GM13977 (cell line): ENCODE data around the gene CAPSL.

Experiments used
- DNase-seq: peaks from one replicate; pipeline ENCODE4 v3.0.0; 2012; ENCODE audit warnings: low spot score
- in situ Hi-C: fragments of 300-500 bp; cut with MboI; formaldehyde crosslinking; loops from one replicate; pipeline ENCODE4 v1.12.0; 2022; ENCODE audit warnings: low sequenced_read_pairs, low pct_unique_long_range_greater_than_20kb, mixed read lengths, inconsistent platforms; ENCODE audit not compliant: unreplicated experiment
- TF ChIP-seq, protein P1 (sequence below): IDR thresholded peaks from 2 replicates; pipeline ENCODE4 v1.5.1; 2012; ENCODE audit warnings: mild to moderate bottlenecking, control low read depth; ENCODE audit not compliant: insufficient read depth; ENCODE audit errors: extremely low read depth, missing control alignments

CAPSL gene

DNA sequence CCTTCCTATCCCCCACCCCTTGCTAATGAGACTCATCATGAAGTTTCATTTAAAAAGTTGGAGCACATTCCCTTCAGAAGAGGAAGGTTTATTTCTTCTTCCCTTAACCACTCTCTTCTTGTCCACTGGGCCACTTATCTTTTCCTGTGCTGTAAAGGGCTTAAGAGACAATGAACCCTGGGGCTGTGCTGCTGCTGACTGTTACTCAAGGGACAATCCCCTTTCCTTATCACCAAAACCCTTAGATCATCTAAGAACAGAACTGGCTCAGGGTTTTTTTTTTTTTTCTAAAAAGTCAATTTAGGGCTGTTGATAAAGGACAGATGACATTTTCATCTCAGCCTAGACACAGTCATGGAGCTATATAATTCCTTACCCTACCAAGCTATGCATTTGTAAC is 29.6 kb downstream of the CAPSL start:
- TF ChIP-seq, protein P1, sequence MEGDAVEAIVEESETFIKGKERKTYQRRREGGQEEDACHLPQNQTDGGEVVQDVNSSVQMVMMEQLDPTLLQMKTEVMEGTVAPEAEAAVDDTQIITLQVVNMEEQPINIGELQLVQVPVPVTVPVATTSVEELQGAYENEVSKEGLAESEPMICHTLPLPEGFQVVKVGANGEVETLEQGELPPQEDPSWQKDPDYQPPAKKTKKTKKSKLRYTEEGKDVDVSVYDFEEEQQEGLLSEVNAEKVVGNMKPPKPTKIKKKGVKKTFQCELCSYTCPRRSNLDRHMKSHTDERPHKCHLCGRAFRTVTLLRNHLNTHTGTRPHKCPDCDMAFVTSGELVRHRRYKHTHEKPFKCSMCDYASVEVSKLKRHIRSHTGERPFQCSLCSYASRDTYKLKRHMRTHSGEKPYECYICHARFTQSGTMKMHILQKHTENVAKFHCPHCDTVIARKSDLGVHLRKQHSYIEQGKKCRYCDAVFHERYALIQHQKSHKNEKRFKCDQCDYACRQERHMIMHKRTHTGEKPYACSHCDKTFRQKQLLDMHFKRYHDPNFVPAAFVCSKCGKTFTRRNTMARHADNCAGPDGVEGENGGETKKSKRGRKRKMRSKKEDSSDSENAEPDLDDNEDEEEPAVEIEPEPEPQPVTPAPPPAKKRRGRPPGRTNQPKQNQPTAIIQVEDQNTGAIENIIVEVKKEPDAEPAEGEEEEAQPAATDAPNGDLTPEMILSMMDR: no peak
- DNase-seq: no peak
- in situ Hi-C loops: no loop called here

DNA sequence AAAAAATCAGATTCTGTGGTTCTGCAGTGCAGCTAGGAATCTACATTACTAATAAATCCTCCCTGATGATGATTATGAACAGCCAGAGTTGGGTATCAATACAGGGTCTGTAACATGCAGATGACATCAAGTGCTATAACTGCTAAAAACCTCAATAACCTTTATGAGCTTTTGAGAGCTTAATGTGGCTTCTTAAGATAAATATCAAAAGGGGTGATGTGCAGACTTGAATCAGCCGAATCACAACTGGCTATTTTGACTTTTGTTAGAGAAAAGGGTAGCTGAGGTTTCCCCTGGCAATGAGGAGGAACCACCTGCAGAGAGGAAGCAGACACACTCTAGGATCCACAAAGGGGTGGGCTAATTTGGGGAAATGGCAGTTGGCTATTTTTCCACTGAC is 30.2 kb downstream of the CAPSL start:
- TF ChIP-seq, protein P1: no peak
- in situ Hi-C loops: no loop called here
- no peak for DNase-seq

DNA sequence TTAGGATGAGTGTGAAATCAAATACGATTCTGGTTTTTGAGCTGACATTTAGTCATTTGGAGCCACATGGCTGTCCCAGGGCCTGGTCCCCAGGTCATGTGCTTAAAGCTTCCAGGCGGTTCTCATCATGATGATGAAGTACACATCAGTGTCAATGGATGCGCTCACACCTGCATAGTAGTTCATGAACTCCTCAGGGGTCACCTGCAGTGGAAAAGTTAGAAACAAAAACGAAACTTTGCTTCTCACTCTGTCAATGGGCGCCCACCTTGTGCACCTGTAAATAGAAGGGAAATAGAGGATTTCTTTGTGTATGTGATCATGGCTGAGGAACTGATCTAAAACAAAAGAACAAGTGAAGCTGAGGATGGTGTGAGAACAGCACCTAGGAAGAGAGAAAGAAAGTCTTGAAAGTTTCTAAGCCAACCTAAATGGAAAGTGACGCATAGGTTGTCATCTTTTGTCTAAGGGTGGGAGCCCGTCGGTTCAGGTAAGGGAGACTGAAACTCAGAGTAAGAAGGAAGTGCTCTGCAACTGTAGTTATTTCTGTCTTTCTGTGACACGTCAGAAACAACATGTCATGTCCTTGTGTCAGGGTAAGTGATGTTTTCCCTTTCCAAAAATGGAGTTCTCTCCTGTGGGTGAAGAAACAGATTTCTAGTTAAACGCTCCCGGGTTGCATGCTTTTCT is 33.8 kb downstream of the CAPSL start:
- peak; percentile 54 for DNase-seq
- in situ Hi-C loops: no loop called here
- TF ChIP-seq, protein P1: no peak

DNA sequence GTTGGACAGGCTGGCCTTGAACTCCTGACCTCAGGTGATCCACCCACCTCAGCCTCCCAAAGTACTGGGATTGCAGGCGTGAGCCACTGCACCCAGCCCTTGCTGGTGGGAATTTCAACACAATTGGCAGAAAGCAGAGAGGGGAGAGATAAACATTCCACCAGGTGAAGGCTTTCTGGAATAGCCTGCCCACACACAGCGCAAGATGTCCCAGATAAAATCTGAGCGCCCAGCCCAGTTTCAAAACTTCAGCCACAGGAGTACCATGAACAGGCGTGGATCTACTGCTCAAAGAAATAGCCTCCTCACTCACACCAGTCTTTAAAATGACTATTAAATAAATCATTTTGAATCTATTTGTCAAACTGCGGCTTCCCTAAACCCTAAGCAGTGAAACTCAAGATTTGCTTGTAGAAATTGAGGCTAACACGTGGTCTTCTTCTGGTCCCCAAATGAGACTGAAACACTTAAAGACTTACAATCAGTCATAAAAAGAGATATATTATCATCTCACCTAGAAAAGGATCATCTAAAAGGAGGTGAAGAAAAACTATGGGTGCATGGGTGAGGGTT is 34.7 kb downstream of the CAPSL start:
- no peak for DNase-seq
- TF ChIP-seq, protein P1: no peak
- in situ Hi-C loops: no loop called here

DNA sequence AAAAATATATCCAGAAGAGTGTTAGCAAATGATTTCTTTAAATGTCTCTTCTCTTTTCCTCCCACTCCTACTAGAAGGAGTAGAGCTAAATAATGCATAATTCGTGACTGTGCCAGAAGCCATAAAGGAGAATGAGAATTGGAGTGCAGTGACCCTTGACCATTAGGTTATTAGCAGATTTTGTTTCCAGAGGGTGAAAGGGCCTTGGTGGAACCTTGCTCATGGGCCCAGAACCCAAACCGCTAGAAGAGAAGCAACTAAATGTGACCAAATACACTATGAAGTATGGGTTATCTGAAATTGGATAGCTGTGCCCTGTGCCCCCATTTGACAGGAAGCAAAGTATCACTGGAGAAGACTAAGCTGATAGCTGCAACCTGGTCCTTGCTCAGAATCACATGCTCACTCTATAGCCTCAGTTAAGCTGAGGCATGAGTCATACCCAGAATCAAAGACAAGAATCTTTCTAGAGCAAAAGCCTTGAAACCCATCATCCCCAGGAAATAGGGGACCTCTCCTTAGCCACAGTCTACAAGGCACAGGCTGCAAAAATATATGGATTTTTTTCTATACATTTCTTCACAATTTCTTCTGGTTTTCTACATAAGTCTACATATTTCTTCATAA is 36.3 kb downstream of the CAPSL start:
- DNase-seq: no peak
- TF ChIP-seq, protein P1: no peak
- in situ Hi-C loops: no loop called here

DNA sequence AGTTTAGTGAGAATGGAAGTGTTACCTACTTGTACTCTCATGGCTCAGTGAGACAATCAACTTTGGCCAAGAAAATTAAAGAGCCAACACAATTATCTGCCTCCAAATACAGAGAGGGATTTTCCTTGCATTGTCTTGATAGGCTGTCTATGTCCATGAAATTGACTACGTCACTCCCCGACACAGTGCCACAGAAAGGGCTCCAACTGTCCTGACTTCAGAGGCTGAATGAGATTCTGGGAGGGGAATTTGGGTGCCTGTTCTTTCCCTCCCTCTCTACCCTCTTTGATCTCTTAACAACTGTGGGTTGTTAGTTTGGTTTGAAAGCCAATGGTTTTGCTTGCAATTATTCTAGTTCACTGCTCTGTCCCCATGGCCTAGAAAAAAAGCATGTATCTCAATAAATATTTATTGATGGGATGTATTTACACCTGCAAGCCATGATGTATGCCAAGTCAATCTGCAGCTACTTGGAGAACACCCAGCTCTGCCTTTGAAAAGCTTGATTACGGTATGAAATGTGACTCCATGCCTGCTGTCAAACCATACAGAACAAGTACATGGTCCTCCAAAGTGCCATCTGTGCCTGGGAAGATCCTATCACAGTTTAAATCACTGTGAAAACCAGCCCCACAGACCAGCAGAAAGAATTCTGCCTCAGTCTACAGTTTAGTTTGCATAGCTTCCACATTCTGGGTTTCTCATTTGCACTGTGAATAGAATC is 37.3 kb downstream of the CAPSL start:
- DNase-seq: no peak
- in situ Hi-C loops: no loop called here
- TF ChIP-seq, protein P1: no peak
